MCF 10A (cell line): ENCODE results near the gene CPLANE1. TPM values are rescaled to one million over a fixed set of nuclear protein-coding genes. Genes with fewer than 3 reads are reported as not detected.

Experiments
- BruUV-seq: library from RNA; stranded (reverse); fragments of 400-500 nt; replicated peaks from 2 replicates; lab custom pipeline; 2021; lab: Mats Ljungman, UMichigan
- CTCF ChIA-PET: fragments of 300-600 bp; sonication (Branson Sonifier 250); formaldehyde crosslinking; extraction: SDS; loops from one replicate; lab custom pipeline; 2021; ENCODE audit warnings: antibody characterized with exemption, inconsistent platforms; lab: Yijun Ruan, JAX
- POLR2A ChIA-PET: fragments of 300-600, 350-650 bp; sonication (Branson Sonifier 250); formaldehyde crosslinking; extraction: SDS; loops from one replicate; lab custom pipeline; 2020; ENCODE audit warnings: antibody characterized with exemption, inconsistent platforms; lab: Yijun Ruan, JAX
- DNase-seq: peaks from one replicate; pipeline ENCODE4 v3.0.0-alpha.2; 2018; ENCODE audit not compliant: unreplicated experiment
- H3K27ac Mint-ChIP-seq: one replicate; pipeline ENCODE4 v1.8.0; 2022; ENCODE audit warnings: mild to moderate bottlenecking, low read depth, mixed read lengths; ENCODE audit not compliant: unreplicated experiment
- H3K27me3 Mint-ChIP-seq: one replicate; pipeline ENCODE4 v1.8.0; 2022; ENCODE audit warnings: mixed read lengths; ENCODE audit not compliant: insufficient read depth, unreplicated experiment
- H3K36me3 Mint-ChIP-seq: one replicate; pipeline ENCODE4 v1.8.0; 2022; ENCODE audit warnings: mild to moderate bottlenecking, moderate library complexity, mixed read lengths; ENCODE audit not compliant: insufficient read depth, unreplicated experiment
- H3K4me1 Mint-ChIP-seq: one replicate; pipeline ENCODE4 v1.8.0; 2022; ENCODE audit warnings: mixed read lengths; ENCODE audit not compliant: insufficient read depth, unreplicated experiment
- H3K4me3 Mint-ChIP-seq: one replicate; pipeline ENCODE4 v1.8.0; 2022; ENCODE audit warnings: mild to moderate bottlenecking, moderate library complexity, mixed read lengths; ENCODE audit not compliant: unreplicated experiment
- H3K9me3 Mint-ChIP-seq: one replicate; pipeline ENCODE4 v1.8.0; 2022; ENCODE audit warnings: mixed read lengths; ENCODE audit not compliant: unreplicated experiment
- CTCF ChIP-seq: fragments of 200-600 bp; IDR thresholded peaks from one replicate; pipeline ENCODE4 v1.8.0; 2022; ENCODE audit warnings: antibody characterized with exemption, mild to moderate bottlenecking; ENCODE audit not compliant: unreplicated experiment
- intact Hi-C: fragments of 100-400 bp; cut with micrococcal nuclease; formaldehyde crosslinking; loops from 2 replicates; pipeline ENCODE4 v1.14.1; 2022
- total RNA-seq: library from RNA; stranded (reverse); gene quantifications from 2 replicates; pipeline ENCODE4 v1.2.3, GENCODE V29; 2022

The CPLANE1 gene
- total RNA-seq, 1 experiment from 2014 or later: 25.1 TPM

- Mint-ChIP-seq H3K9me3 (peaks cover 13% of the 10 kb centered on the region), H3K36me3 (peaks cover 63% of the 10 kb centered on the region), H3K27me3 (no peaks in the 10 kb centered on the region), H3K27ac (no peak overlapping the region), H3K4me3 (no peak overlapping the region), H3K4me1 (no peaks in the 10 kb centered on the region)
- ChIA-PET CTCF (no interaction called here), POLR2A (interaction anchor here (0.6 to 1.5 kb wide), 2 partner anchors 14 to 62 kb away, joined by 4 to 5 read pairs; no protein-coding TSS in a partner anchor)
- DNase-seq: peak; percentile 13
- TF ChIP-seq CTCF: no peak
- intact Hi-C loops: no loop called here
- no TSS peak for BruUV-seq
Measured at GRCh38 chr5:37133939-37134338, 115.2 kb downstream of the CPLANE1 start.

DNA sequence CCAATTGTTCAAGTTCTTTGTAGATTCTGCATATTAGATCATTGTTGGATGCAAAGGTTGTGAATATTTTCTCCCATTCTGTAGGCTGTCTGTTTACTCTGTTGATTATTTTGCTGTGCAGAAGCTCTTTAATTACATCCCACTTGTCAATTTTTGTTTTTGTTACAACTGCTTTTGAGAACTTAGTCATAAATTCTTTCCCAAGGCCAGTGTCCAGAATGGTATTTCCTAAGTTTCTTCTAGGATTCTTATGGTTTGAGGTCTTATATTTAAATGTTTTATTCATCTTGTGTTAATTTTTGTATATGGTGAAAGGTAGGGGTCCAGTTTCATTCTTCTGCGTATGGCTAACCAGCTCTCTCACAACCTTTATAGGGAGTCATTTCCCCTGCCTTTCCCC lies 116.5 kb downstream of the CPLANE1 start:
- CTCF ChIA-PET: interaction anchor here (1.8 kb wide), 1 partner anchor 10 kb away, joined by 5 read pairs; no protein-coding TSS in a partner anchor
- TF ChIP-seq CTCF: no peak
- no peak for DNase-seq
- Mint-ChIP-seq H3K4me1 (no peaks in the 10 kb centered on the region), H3K4me3 (no peak overlapping the region), H3K27ac (no peak overlapping the region), H3K27me3 (no peaks in the 10 kb centered on the region), H3K36me3 (peaks cover 55% of the 10 kb centered on the region), H3K9me3 (peaks cover 8% of the 10 kb centered on the region)
- intact Hi-C loops: no loop called here
- POLR2A ChIA-PET: no interaction called here
- no TSS peak for BruUV-seq

- H3K4me3 Mint-ChIP-seq: no peak overlapping the region
- intact Hi-C loops: no loop called here
- BruUV-seq: no TSS peak
- POLR2A ChIA-PET: no interaction called here
- CTCF ChIA-PET: interaction anchor here (1.1 kb wide), 1 partner anchor 10 kb away, joined by 4 read pairs; no protein-coding TSS in a partner anchor
- H3K27me3 Mint-ChIP-seq: no peaks in the 10 kb centered on the region
- H3K36me3 Mint-ChIP-seq: peaks cover 64% of the 10 kb centered on the region
- no peak for DNase-seq
- no peak overlapping the region for H3K27ac Mint-ChIP-seq
- no peaks in the 10 kb centered on the region for H3K9me3 Mint-ChIP-seq
- TF ChIP-seq CTCF: no peak
- no peaks in the 10 kb centered on the region for H3K4me1 Mint-ChIP-seq
Measured at GRCh38 chr5:37121465-37121864, 127.7 kb downstream of the CPLANE1 start.

- Mint-ChIP-seq H3K36me3 (peaks cover 69% of the 10 kb centered on the region), H3K27me3 (no peaks in the 10 kb centered on the region), H3K27ac (no peak overlapping the region), H3K4me1 (no peaks in the 10 kb centered on the region), H3K4me3 (no peak overlapping the region), H3K9me3 (no peaks in the 10 kb centered on the region)
- CTCF ChIA-PET: no interaction called here
- no peak for TF ChIP-seq CTCF
- POLR2A ChIA-PET: no interaction called here
- DNase-seq: no peak
- no TSS peak for BruUV-seq
- intact Hi-C loops: no loop called here
Measured at GRCh38 chr5:37121027-37121426, 128.1 kb downstream of the CPLANE1 start.
